Activated CD4-positive, alpha-beta T cell treated with anti-CD3 and anti-CD28 coated beads, Interleukin-2, amount 50 U/mL, for 48 hours (primary cell): ENCODE measurements around the gene RIPOR2.
"Not testable (repeated sequence)": the region's sequence is repeated elsewhere in the genome, so short reads cannot be mapped to it uniquely, and the experiment has no call there.

Source experiments
- DNase-seq, 2 experiments: peaks; one replicate each; pipeline ENCODE4 v3.0.0-alpha.2; 2020

Gene RIPOR2

GRCh38 chr6:24797596-24798216 is 138.1 kb downstream of the RIPOR2 start:
- DNase-seq: no peak

- peak in 1 of 2 experiments; percentile 16 for DNase-seq
These were observed 139.0 kb downstream of the RIPOR2 start for GRCh38 chr6:24796616-24797290.

GRCh38 chr6:24795106-24795505 is 140.7 kb downstream of the RIPOR2 start:
- DNase-seq: no peak

GRCh38 chr6:24788031-24788665 is 147.6 kb downstream of the RIPOR2 start:
- no peak for DNase-seq

- no peak for DNase-seq
These were observed 155.6 kb downstream of the RIPOR2 start for GRCh38 chr6:24780206-24780605.

- no peak for DNase-seq
These were observed 156.2 kb downstream of the RIPOR2 start for GRCh38 chr6:24779416-24780016.

- DNase-seq: no peak
These were observed 156.9 kb downstream of the RIPOR2 start for GRCh38 chr6:24778878-24779277.

- DNase-seq: no peak
These were observed 157.6 kb downstream of the RIPOR2 start for GRCh38 chr6:24778121-24778520.

- DNase-seq: no peak
These were observed 158.5 kb downstream of the RIPOR2 start for GRCh38 chr6:24777227-24777626.

- DNase-seq: peak; percentile 41 to 54
These were observed 160.2 kb downstream of the RIPOR2 start for GRCh38 chr6:24775520-24776058.

GRCh38 chr6:24774696-24775519 is 160.9 kb downstream of the RIPOR2 start, which contains the start of gene GMNN:
TSS of gene GMNN (plus strand) at chr6:24774937. CDS start at chr6:24777247, 2,310 bp downstream.
- DNase-seq: peak; percentile 99 to 100

GRCh38 chr6:24768361-24768760 is 167.4 kb downstream of the RIPOR2 start:
- DNase-seq: no peak

GRCh38 chr6:24766680-24767462 is 168.9 kb downstream of the RIPOR2 start:
- DNase-seq: no peak

GRCh38 chr6:24765968-24766367 is 169.8 kb downstream of the RIPOR2 start:
- DNase-seq: not testable (repeated sequence)

GRCh38 chr6:24764833-24765828 is 170.6 kb downstream of the RIPOR2 start:
- DNase-seq: not testable (repeated sequence)

GRCh38 chr6:24763578-24763977 is 172.2 kb downstream of the RIPOR2 start:
- no peak for DNase-seq

GRCh38 chr6:24761851-24762250 is 173.9 kb downstream of the RIPOR2 start:
- DNase-seq: no peak

- peak; percentile 12 to 16 for DNase-seq
These were observed 174.4 kb downstream of the RIPOR2 start for GRCh38 chr6:24761193-24761835.

GRCh38 chr6:24760210-24760609 is 175.6 kb downstream of the RIPOR2 start:
- no peak for DNase-seq

GRCh38 chr6:24759718-24760117 is 176.0 kb downstream of the RIPOR2 start:
- DNase-seq: no peak
